ENCODE results near the gene NCKAP1. TPM values are rescaled to one million over a fixed set of nuclear protein-coding genes. Genes with fewer than 3 reads are reported as not detected.

The NCKAP1 gene
- total and polyA plus RNA-seq, 2 donors (not counting 1 experiment from before 2014, with no cell fraction given), result 141 to 219 TPM

GRCh38 chr2:182920631-182921056 lies 117.6 kb downstream of the NCKAP1 start:
- Histone ChIP-seq H3K4me1 (ENCODE audit: control insufficient read depth, extremely low read depth, insufficient read depth, low read length) (no peaks in the 10 kb centered on the region), H3K4me2 (ENCODE audit: extremely low read depth, insufficient read depth, low read length) (no peak overlapping the region), H3K4me3 (replicated peaks in 1 of 4; ENCODE audit: control extremely low read depth in 1 of 4, insufficient read depth in 1 of 4, low read depth in 3 of 4, low read length in 4 of 4) (no peak overlapping the region), H4K20me1 (ENCODE audit: control insufficient read depth, extremely low read depth, insufficient read depth, low read length) (no peaks in the 10 kb centered on the region), H3K27ac (ENCODE audit: insufficient read depth, low read length) (no peak overlapping the region), H3K9me3 (ENCODE audit: control insufficient read depth, insufficient read depth, low read depth, low read length) (no peaks in the 10 kb centered on the region), H3K9ac (ENCODE audit: insufficient read depth, low read length) (no peak overlapping the region), H3K36me3 (ENCODE audit: control insufficient read depth, insufficient read depth, low read length) (peaks cover 2% of the 10 kb centered on the region), H3K27me3 (ENCODE audit: control insufficient read depth, insufficient read depth, low read length) (no peaks in the 10 kb centered on the region), H3K79me2 (ENCODE audit: control insufficient read depth, insufficient read depth, low read length) (no peaks in the 10 kb centered on the region), H2AFZ (ENCODE audit: low read length) (no peak overlapping the region)
- TF ChIP-seq EZH2 (IDR thresholded peaks at IDR 0.05; ENCODE audit: low read length, missing control alignments), result no peak
- no peak for TF ChIP-seq CTCF (conservative IDR thresholded peaks at IDR 0.05 in 1 of 2, IDR thresholded peaks at IDR 0.05 in 1 of 2; ENCODE audit: low read depth in 1 of 2, low read length in 2 of 2)
- no peak for DNase-seq (ENCODE audit: low read depth in 2 of 2)

GRCh38 chr2:182920089-182920488 lies 118.2 kb downstream of the NCKAP1 start:
- H3K4me1 ChIP-seq (ENCODE audit: control insufficient read depth, extremely low read depth, insufficient read depth, low read length), result peaks cover 3% of the 10 kb centered on the region
- H3K9me3 ChIP-seq (ENCODE audit: control insufficient read depth, insufficient read depth, low read depth, low read length), result no peaks in the 10 kb centered on the region
- no peak overlapping the region for H3K4me2 ChIP-seq (ENCODE audit: extremely low read depth, insufficient read depth, low read length)
- H3K4me3 ChIP-seq (replicated peaks in 1 of 4; ENCODE audit: control extremely low read depth in 1 of 4, insufficient read depth in 1 of 4, low read depth in 3 of 4, low read length in 4 of 4), result no peak overlapping the region
- DNase-seq (ENCODE audit: low read depth in 2 of 2), result no peak
- no peaks in the 10 kb centered on the region for H4K20me1 ChIP-seq (ENCODE audit: control insufficient read depth, extremely low read depth, insufficient read depth, low read length)
- H3K9ac ChIP-seq (ENCODE audit: insufficient read depth, low read length), result no peak overlapping the region
- no peaks in the 10 kb centered on the region for H3K79me2 ChIP-seq (ENCODE audit: control insufficient read depth, insufficient read depth, low read length)
- no peaks in the 10 kb centered on the region for H3K27me3 ChIP-seq (ENCODE audit: control insufficient read depth, insufficient read depth, low read length)
- peaks cover 2% of the 10 kb centered on the region for H3K36me3 ChIP-seq (ENCODE audit: control insufficient read depth, insufficient read depth, low read length)
- H2AFZ ChIP-seq (ENCODE audit: low read length), result no peak overlapping the region
- TF ChIP-seq EZH2 (IDR thresholded peaks at IDR 0.05; ENCODE audit: low read length, missing control alignments) (no peak), CTCF (conservative IDR thresholded peaks at IDR 0.05 in 1 of 2, IDR thresholded peaks at IDR 0.05 in 1 of 2; ENCODE audit: low read depth in 1 of 2, low read length in 2 of 2) (no peak)
- no peak overlapping the region for H3K27ac ChIP-seq (ENCODE audit: insufficient read depth, low read length)

GRCh38 chr2:182918961-182919652 lies 119.2 kb downstream of the NCKAP1 start:
- Histone ChIP-seq H3K9me3 (ENCODE audit: control insufficient read depth, insufficient read depth, low read depth, low read length) (no peaks in the 10 kb centered on the region), H3K4me3 (replicated peaks in 1 of 4; ENCODE audit: control extremely low read depth in 1 of 4, insufficient read depth in 1 of 4, low read depth in 3 of 4, low read length in 4 of 4) (no peak overlapping the region), H3K36me3 (ENCODE audit: control insufficient read depth, insufficient read depth, low read length) (peaks cover 2% of the 10 kb centered on the region), H3K4me2 (ENCODE audit: extremely low read depth, insufficient read depth, low read length) (no peak overlapping the region), H3K4me1 (ENCODE audit: control insufficient read depth, extremely low read depth, insufficient read depth, low read length) (peaks cover 3% of the 10 kb centered on the region), H3K27me3 (ENCODE audit: control insufficient read depth, insufficient read depth, low read length) (no peaks in the 10 kb centered on the region), H3K9ac (ENCODE audit: insufficient read depth, low read length) (no peak overlapping the region), H3K79me2 (ENCODE audit: control insufficient read depth, insufficient read depth, low read length) (no peaks in the 10 kb centered on the region), H2AFZ (ENCODE audit: low read length) (no peak overlapping the region), H4K20me1 (ENCODE audit: control insufficient read depth, extremely low read depth, insufficient read depth, low read length) (no peaks in the 10 kb centered on the region), H3K27ac (ENCODE audit: insufficient read depth, low read length) (no peak overlapping the region)
- TF ChIP-seq CTCF (conservative IDR thresholded peaks at IDR 0.05 in 1 of 2, IDR thresholded peaks at IDR 0.05 in 1 of 2; ENCODE audit: low read depth in 1 of 2, low read length in 2 of 2) (no peak), EZH2 (IDR thresholded peaks at IDR 0.05; ENCODE audit: low read length, missing control alignments) (no peak)
- DNase-seq (ENCODE audit: low read depth in 2 of 2), result no peak

All from fibroblast of lung (primary cell).